OCI-LY1 (cell line): ENCODE data around the gene UBR3.

Experiments
- CTCF ChIP-seq: fragments of 200-600 bp; sonication (generic), shearing (Covaris generic); IDR thresholded peaks from 2 replicates; pipeline ENCODE4 v1.5.1; 2017; ENCODE audit warnings: mild to moderate bottlenecking, antibody characterized with exemption, low read length, moderate library complexity, mixed read lengths
- EZH2 ChIP-seq: fragments of 200-600 bp; sonication (generic), shearing (Covaris generic); IDR thresholded peaks from 2 replicates; pipeline ENCODE4 v1.8.0; 2017; ENCODE audit warnings: borderline replicate concordance, mixed run types, mild to moderate bottlenecking, antibody characterized with exemption, low read length, moderate library complexity, mixed read lengths

GRCh38 chr2:170123593-170123992 is 296.3 kb downstream of the UBR3 start:
- no peak for TF ChIP-seq CTCF
- no peak for TF ChIP-seq EZH2
